Hepatocyte (in vitro differentiated cells): ENCODE data around the gene STAT5B.

Source experiments
- CTCF ChIP-seq: fragments of 200-600 bp; sonication (generic); IDR thresholded peaks from 2 replicates; pipeline ENCODE4 v1.5.1; 2016; ENCODE audit warnings: antibody characterized with exemption, mild to moderate bottlenecking; ENCODE audit not compliant: poor library complexity
- EZH2 ChIP-seq: fragments of 200-600 bp; sonication (generic); IDR thresholded peaks from 2 replicates; pipeline ENCODE4 v1.6.1; 2016; ENCODE audit warnings: antibody characterized with exemption, mild to moderate bottlenecking, borderline replicate concordance
- EZH2phosphoT487 ChIP-seq: fragments of 200-600 bp; sonication (generic); IDR thresholded peaks from one replicate; pipeline ENCODE4 v1.6.1; 2018; ENCODE audit warnings: antibody characterized with exemption, mild to moderate bottlenecking, low read depth, moderate library complexity; ENCODE audit not compliant: unreplicated experiment, severe bottlenecking

- TF ChIP-seq CTCF (no peak), EZH2 (no peak), EZH2phosphoT487 (no peak)
Observed at GRCh38 chr17:42284024-42284369, 7.8 kb upstream of the STAT5B start.
